HG03432 (cell line): ENCODE measurements around the gene STK24.
A peak's percentile ranks its signal among the peaks of the same experiment; 100 is the strongest.

ENCODE experiments used
- ATAC-seq: cut with Tn5 transposase; IDR thresholded peaks from one replicate; pipeline ENCODE4 v1.9.1; 2021; ENCODE audit warnings: mild to moderate bottlenecking, moderate library complexity; ENCODE audit not compliant: unreplicated experiment

Gene STK24

DNA sequence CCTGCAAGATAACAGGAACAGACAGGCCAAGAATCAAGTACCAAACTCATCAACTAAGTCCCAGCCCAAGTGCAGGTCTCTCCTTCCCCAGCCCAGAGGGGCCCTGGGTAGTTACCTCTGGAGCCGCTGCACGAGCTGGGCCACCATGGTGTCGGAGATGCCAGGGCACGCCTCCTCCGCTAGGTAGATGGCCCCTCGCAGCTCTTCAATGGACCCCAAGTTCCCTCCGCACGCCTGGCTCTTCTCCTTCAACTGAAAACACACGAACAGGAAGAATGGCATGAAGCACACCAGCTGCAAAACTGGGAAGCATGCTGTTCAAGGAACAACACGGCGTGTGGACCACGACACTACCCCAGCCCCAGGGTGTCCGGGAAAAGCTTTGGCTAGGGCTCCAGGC is 119.9 kb downstream of the STK24 start:
- no peak for ATAC-seq

DNA sequence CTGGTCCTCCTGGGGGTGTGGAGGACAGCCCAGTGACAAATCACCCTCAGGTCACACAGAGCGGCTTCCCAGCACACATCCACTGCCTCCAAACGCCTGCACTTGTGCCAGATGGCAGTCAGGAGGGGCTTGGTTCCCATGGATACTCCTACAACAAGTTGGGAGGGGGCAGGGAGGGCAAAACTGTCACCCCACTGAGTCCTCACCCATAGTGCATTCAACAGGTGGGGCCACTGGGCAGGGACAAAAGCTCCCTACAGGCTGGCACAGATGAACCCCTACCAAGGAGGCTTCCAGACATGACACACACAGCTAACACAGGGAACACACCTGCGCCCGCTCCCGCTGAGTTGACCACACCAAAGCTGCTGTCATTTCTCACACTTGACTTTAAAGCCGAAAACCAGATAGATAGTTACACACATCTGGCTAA is 120.5 kb downstream of the STK24 start:
- no peak for ATAC-seq

DNA sequence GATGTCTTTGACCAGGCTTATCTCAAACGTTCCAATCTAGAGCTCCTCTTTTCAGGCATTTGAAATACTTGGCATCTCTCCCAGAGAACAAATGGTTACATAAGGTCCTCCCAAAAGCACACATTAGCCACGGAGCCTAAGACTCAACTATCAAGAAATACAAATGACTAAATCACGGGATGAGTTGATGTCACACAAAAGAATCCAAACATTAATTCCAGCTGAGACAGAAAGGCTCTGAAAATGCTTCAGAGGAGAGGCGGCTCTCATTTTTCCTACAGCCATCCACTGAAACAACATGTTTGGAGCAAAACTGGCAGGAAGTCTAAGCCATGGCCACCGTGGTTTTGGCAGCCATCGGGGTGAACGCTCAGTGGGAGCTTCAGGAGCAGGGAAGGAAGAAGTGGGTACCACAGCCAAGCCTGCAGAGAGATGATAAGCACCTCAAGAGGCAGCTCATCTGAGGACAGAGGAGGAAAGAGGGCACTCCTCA is 122.5 kb downstream of the STK24 start:
- ATAC-seq: no peak

DNA sequence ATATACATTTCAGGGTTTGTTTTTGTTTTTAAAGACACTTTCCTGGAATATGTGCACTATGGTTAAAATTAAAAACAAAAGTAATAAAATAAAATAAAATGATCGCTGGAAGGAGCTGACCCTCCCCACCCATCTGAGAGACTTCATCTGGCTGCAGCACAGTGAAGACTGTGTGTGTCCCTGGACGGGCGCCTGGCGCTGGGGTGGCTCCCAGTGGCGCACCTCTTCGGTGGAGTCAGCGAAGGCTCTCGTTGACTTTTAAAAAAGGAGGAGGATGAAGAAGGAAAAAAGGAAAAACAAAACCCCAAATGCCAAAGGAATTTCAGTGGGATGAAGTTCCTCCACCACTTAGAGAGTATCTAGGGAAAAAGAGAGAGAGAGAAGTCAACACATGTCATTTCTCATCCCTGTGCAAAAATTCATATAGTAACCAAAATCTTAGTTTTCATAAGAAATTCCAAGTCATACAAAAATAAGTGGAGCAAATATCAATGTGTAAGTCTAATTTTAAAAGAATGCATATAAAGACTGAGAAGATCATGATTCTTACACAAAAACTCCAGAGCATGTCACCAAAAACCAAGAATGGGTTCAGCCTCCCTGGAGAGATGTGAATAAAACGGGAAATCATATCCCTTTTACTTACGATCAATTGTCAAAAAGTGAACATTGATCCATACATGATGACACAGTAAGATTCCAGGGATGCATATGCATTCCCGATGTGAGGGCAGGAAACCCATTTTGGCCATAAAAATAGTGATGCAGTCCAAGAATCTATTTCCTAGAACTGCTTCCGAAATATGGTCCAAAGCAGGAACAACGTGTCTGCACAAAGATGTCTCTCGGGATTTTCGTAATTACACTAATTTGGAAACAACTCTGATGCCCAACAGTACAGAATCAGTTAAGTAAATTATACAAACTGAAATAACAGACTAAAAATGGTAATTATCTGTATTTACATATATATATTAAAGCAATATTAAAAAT is 123.8 kb downstream of the STK24 start:
- no peak for ATAC-seq

DNA sequence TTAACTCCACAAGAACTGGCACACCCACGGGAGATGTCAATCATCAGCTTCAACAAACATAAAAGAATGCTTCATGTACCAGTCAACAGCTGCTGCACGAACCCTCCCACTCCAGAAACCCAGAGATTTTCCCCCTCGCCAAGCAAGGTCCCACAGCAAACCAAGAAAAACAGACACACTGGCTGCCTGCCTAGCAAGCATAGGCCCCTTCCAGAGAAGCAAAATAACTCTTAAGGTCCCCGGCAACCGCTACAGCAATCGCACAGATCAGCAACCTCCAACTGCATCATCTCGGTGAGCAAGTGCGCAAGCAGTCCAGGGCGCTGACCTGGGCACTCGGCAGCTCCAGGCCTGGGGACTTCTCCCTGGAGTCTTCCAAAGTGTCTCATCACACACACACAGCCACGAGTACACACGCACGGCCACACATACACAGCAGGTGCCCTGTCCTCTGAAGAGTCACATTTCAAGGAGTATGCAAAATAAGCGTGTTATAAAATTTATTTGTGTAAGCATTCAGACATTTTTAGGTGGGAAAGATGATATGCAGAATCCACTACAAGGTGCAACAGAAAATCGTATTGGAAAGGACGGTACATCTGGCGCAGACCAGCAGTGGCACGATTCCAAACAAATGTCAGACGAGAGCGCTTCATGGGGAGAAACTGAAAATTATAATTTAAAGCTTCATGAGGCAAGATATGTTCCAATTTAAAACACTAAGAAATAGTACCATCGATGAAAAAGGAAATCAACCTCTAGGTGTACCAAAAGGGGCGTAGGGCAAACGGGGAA is 125.0 kb downstream of the STK24 start:
- no peak for ATAC-seq

DNA sequence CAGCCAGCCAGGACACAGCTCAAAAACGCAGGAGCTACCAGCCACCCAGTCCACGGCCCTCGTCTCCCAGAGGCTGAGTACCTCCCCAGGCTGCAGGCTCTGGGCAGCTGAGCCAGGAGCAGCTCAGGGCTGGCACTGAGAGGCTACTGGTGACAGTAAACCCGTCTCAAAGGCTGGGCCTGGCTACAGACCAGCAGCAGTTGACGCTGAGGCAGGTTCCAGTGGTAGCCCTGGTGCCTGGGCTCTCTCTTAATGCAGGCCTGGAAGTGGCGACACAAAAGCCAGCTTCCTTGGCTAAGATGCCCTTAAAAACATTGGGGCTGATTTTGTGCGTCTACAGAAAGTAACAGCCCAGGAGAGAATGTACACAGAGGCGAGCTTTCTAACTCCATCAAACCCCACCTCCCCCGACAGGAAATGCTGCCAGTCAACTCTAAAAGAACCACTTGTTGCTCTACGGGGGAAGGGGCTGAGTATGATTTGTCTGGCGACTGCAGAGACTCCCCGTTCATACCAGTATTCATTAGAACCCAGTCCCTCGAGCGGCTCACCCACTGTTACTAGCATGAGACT is 126.3 kb downstream of the STK24 start:
- no peak for ATAC-seq

DNA sequence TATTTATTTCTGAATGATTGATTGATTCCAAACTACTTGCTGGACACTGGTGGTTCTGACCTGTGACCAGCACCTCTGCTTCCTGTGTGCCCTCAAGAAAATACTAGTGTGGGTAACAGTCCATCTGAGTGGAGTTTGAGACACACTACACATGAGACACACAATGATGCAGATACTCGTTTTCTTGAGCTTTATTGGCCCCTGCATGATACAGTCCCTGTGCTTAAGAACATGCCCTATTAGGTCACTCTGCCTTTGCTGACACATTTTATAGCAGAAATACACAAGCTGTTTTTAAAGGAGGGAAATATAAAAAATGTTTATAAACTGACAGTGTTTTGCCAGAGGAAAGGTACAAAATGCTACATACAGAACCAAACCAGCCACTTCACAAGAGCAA is 126.9 kb downstream of the STK24 start:
- ATAC-seq: no peak

DNA sequence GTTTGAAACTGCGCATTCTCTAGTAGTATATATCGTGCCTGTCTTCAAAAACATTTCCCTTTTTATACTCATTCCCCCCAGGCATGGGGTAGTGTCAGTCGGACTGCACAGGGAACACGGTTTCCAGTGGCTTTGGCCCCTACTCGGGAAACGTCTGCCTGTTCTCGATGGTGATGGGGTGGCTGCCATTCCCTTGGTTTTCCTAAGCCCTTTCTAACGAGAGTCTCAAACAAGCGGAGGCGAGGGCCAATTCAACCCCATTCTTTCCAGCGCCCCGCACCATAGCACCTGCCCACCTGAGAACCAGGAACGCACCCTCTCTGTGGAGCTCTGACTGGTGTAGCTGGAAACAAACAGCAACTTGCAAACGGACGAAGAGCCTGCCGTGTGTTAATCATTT is 127.6 kb downstream of the STK24 start:
- no peak for ATAC-seq

DNA sequence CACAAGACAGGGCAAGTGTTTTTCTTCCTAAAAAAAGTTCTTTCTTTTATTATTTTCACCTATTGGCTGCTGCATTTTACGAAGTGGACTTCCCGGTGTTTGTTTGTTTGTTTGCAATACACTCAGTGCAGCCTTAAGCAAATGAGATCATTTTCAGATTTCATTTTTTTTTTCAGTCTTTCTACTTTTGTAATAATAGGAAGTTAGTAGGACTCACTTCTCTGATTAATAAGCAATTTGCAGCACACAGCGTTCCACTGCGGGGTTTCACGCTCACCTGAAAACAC is 128.3 kb downstream of the STK24 start:
- no peak for ATAC-seq

DNA sequence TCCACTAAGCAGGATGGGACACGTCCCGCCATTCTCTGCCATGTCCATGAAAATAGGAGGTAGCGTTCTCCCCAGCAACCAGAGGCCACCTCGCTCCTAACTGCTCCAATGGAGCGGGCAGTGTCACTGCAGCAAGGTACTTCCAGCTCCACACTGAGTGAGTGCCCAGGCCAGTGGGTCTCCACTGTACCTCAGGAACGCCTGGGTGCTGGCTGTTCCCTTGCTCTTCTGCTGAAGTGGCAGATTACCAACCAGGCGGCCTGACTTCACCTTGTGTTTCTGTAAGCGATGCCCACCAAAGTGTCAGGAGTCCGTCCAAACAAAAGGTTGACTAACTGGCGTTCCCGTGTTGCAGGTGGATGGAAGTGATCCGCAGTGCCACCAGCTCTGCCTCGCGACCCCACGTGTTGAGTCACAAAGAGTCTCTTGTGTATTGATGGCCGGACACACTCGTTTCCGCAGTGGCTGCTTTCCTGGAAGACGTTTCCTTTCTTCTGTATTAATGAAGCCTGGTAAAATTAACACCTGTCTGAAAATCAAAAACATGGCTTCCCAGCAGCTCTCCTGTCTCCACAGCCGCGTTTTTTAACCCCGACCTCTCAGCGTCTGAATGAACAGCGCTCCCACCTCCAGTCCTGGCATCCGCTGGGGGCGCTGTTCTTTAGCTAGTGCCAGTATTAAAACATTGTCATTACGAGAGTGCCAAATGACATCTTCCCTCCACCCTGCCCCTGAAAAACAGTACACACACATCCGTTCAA is 128.8 kb downstream of the STK24 start:
- no peak for ATAC-seq

DNA sequence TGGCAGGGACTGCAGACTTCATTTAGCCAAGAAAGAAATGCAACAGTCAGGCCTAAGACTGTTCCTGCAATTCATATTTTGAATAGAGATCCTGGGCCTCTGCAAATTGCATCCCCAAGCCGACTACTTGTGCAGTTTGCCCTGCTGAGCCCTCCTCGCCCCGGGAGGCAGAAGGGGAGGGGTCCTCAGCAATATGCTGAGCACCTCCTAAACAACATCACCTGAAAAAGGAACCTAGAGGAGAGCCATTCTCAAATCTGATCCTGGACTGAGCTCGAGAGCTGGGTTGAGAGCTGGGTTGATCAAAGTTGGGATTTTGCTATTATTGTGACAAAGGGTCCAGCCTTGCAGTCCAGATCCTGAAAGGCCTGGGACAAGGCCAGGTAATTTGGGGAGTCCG is 129.8 kb downstream of the STK24 start:
- ATAC-seq: no peak

DNA sequence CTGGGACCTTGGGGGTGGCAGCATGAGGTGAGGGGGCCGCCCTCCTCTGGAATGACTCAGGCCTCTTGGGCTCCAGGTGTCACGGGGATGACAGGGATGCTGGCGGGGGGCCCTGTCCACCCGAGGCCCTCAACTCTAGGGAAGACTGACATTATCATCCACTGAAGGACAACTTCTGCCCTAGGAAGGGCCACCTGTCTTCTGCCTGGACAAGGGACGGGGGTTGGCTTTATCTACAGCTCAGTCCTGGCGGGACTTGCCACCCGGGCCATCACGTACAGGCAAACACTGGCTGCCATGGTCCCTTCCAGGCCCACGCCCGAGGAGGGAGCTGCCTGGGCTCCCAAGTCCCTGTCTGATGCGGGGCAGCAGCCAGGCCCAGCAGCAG is 130.7 kb downstream of the STK24 start:
- no peak for ATAC-seq

DNA sequence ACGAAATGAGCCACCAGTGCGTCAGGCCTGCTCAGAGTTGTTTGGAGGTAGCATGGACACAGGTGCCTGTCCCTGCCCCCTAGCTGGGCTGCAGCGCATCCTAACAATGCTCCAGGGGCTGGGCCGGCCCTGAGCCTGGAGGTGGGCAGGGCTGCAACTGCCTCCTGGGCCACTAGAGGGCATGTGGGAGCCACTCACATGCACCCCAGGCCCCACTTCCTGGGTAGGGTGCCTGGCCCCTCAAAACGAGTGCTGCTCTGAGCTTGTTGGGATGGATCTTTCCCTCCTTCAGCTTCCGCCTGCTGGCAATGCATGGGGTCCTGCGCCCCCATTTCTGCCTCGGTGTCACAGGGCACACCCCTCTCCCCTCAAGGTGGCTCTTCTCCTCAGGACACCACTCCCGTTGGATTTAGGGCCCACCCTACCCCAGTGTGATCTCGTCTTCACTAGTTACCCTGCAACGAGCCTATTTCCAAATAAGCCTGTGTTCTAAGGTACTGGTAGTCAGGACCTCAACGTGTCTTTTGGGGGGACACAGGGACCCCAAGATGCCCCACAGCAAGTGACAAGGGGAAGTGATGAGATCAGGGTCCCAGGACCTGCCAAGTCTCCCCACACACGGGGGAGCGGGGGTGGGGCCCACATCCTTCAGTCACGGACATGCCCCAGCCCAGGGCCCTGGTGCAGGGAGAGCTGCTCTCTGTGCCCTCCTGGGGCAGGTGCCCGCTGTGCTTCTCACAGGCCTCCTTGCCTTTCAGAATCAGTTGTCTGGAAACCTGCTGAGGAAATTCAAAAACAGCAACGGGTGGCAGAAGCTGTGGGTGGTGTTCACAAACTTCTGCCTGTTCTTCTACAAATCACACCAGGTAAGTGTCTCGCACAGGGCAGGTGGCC is 131.3 kb downstream of the STK24 start:
- ATAC-seq: peak; percentile 92

DNA sequence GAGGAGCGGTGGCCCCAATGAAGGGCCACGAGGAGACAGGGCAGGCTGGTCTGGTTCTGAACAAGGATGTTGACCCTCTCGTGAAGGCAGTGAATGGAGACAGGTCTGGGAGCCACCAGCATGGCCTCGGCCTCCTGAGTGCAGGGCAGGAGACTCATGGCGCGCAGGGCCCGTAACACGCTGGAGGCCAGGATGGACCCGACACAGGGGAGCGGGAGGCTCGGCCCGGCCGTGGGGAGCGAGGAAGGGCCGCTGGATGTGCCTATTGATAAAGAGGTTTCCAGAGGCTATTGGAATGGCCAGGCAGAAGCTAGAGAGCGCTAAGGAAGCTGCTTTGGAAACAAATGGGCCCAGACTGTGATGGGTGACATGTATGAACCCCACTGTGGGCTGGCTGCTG is 132.5 kb downstream of the STK24 start:
- no peak for ATAC-seq

DNA sequence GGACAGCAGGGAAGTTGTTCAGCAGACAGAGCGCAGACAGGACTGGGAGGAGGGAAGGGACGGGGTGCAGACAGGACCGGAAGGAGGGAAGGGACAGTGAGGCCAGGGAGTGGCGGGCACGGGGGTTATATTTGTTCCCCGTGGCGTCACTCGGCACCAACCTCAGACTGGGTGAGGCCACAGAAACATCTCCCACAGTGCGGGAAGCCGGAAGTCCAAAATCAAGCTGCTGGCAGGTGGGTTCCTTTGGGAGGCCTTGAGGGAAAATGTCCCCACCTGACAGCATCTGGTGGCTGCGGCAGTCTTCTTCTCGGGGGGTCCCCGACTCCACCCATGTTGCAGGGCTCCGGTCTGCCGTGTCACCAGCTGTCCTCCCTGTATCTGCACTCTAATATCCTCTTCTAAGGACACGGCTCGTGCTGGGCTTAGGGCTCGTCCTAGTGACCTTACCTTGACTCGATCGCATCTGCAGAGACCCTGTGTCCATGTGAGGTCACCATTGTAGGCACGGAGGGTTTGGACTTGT is 133.0 kb downstream of the STK24 start:
- no peak for ATAC-seq

DNA sequence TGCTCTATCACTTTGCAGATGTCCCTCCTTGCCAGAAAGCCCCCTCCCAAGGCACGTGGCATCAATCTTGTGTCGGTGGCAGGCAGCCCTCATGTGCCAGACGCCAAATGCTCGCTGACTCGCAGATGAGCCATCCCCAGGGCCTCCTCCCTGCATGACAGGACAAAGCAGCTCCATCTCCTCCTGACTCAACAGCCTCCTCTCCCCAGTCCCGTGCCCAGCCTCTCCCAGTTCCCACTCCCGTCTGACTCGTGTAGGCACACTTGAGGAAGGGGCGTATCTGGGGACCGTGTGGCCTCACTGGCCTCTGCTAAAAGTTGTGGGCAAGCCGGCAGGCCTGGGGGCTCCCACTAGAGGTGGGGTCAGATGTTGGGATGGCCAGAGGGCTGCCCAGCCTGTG is 133.6 kb downstream of the STK24 start:
- ATAC-seq: no peak

DNA sequence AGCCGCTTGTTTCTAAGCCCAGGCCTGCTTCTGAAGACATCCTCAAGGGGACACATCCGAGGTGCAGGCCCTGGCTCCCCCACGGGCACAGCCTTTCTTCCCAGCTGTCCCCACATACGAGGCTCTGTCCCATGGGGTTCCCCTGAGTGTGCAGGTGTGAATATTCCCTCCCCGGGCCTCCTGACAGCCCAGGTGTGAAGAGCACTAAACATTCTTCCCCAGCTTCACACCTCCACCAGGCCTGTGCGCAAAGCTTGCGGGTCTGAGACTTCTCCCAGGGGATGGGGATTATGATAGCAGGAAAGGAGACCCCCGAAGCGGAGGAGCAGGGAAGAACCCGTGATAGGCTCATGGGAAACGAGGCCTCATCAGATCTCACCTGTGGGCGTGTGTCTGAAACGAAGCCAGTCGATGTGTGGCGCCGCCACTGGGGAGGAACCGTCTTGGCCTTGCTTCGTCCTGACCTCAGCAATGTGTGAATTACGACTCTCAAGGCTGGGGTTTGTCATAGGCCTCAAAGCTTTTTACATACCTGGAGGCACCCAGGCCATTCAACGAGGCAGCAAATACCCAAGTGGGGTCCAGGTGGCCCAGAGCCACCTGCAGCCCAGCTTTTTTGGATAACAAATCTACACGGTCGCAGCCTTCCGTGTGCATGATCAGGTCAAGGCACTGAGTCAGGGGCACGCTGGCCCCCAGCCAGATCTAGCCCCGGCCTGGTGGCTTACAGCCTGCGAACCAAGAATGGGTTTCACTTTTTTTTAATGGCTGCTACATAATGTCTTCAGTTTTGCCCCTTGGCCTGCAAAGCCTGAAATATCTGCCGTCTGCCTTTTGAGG is 134.3 kb downstream of the STK24 start:
- no peak for ATAC-seq

DNA sequence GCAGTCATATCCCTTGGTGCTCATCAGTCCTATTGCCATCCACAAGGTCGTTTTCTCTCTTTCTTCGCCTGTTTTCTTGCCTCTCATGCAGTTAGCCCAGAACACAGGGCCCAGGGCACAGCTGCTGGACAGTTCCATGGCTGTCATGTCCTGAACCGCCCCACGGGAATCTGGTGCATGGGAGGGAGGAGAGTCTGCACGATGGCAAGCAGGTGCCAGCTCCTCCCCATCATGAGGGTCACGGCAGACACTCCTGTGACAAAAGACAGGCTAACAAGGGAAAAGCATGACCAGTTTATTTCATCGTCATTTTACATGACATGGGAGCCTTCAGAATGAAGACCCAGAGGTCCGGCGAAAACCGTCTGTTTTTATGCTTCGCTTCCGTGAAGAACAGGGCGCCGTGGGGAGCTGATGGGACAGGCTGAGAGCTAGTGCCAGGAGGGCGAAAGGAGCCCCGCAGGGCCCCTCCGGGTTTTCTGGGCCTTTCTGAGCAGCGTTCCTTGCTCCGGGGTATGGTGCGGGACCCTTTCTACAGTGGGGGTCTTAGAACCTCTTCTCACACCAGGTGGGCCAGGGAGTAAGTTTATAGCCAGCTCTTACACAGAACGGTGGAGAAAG is 135.7 kb downstream of the STK24 start:
- ATAC-seq: no peak
